Brain microvascular endothelial cell (primary cell): ENCODE data around the gene CLEC16A.

Experiments
- DNase-seq: peaks from one replicate; pipeline ENCODE4 v3.0.0-alpha.2; 2020
- H3K27ac ChIP-seq: fragments of 250-450 bp; sonication (Bioruptor Pico); 2 replicates; pipeline ENCODE4 v1.5.1; 2020; ENCODE audit warnings: mild to moderate bottlenecking, moderate library complexity
- H3K27me3 ChIP-seq: fragments of 250-450 bp; sonication (Bioruptor Pico); replicated peaks from 2 replicates; pipeline ENCODE4 v1.5.1; 2020; ENCODE audit warnings: mild to moderate bottlenecking
- H3K36me3 ChIP-seq: fragments of 250-450 bp; sonication (Bioruptor Pico); replicated peaks from 2 replicates; pipeline ENCODE4 v1.5.1; 2020; ENCODE audit warnings: mild to moderate bottlenecking
- H3K4me3 ChIP-seq: 2 replicates; pipeline ENCODE4 v1.5.1; 2011; ENCODE audit warnings: low read depth, mild to moderate bottlenecking, control low read depth, low read length, moderate library complexity
- in situ Hi-C: cut with HindIII; loops from 2 replicates; pipeline ENCODE4 v1.10.0; 2017; ENCODE audit warnings: low sequenced_read_pairs, low pct_ligation_motif_present
- TF ChIP-seq, protein P1 (sequence below): IDR thresholded peaks from 2 replicates; pipeline ENCODE4 v1.5.1; 2011; ENCODE audit warnings: low read depth, mild to moderate bottlenecking, moderate library complexity, low read length, control low read depth, inconsistent platforms; ENCODE audit errors: missing control alignments

The CLEC16A gene

DNA sequence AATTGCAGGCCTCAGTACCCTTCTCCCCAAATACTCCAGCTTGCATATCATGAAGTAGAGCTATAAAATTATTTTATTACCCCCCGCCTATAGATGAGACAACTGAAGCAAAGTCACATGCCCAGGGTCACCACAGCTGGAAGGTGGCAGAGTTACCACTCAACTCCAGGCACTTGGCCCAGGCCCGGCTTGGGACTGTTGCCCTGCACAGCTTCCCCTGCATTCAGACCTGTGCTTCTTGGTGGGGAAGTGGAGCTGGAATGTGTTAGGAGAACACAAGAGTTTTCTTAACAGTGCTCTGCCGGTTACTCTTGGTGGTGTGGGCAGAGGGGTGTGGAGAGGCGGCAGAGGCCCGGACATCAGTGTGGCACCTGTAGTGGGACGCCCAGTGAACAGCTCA lies 162.4 kb downstream of the CLEC16A start:
- no peak for DNase-seq
- no peaks in the 10 kb centered on the region for H3K36me3 ChIP-seq
- in situ Hi-C loops: no loop called here

DNA sequence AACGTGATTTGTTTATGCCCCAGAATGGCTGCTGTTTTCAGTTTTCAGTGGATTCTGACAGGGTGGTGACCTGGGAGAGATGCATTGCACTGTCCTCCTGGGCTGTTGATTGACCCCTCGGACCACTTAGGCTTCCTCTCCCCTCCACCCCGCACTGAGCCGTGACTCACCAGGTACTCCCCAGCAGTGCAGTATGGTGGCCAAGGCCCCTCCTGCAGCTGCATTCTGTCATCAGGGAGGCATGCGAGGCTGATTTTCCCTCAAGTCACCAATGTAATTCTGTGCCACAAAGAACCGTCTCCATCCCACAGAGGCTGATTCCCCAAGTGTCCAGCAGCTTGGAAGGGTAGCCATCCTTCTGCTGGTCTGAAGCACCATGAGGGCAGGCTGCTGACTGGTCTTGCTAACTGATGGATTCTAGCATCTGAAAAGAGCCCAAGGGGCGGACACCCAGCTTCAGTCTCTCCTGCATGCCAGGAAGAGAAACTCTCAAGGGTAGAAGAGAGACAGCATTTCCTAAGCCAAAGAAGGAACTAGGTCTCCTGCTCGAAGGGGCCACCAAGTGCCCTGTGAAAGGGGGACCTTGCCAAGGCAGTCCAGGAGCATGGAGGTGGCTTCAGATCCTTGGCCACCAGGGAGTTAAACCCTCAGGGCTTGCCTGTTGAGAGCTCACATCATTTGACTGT lies 163.6 kb downstream of the CLEC16A start:
- peak; percentile 71 for DNase-seq
- in situ Hi-C loops: no loop called here
- peak overlapping the region; percentile 71 for H3K27ac ChIP-seq

More for the DNA sequence above, 162.4 kb downstream of the CLEC16A start:
- Histone ChIP-seq H3K4me3 (no peak overlapping the region), H3K27me3 (no peaks in the 10 kb centered on the region), H3K27ac (no peak overlapping the region)
- TF ChIP-seq, protein P1, sequence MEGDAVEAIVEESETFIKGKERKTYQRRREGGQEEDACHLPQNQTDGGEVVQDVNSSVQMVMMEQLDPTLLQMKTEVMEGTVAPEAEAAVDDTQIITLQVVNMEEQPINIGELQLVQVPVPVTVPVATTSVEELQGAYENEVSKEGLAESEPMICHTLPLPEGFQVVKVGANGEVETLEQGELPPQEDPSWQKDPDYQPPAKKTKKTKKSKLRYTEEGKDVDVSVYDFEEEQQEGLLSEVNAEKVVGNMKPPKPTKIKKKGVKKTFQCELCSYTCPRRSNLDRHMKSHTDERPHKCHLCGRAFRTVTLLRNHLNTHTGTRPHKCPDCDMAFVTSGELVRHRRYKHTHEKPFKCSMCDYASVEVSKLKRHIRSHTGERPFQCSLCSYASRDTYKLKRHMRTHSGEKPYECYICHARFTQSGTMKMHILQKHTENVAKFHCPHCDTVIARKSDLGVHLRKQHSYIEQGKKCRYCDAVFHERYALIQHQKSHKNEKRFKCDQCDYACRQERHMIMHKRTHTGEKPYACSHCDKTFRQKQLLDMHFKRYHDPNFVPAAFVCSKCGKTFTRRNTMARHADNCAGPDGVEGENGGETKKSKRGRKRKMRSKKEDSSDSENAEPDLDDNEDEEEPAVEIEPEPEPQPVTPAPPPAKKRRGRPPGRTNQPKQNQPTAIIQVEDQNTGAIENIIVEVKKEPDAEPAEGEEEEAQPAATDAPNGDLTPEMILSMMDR: no peak

DNA sequence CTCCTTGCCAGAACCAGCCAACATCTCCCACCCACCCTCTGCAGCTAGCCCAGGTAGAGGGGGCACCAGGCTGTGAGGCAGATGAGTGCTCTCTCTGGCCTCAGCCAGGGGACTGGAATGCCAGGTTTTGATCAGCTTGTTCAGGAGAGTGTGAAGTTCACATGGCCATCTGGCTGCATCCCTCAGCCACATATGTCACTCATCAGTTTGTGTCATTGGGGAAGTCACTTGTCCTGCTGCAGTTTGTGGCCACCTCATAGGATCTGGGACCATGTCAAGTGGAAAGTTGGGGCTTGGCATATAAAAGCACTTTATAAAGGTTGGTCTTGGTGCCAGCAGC lies 164.1 kb downstream of the CLEC16A start:
- no peaks in the 10 kb centered on the region for H3K36me3 ChIP-seq
- no peak overlapping the region for H3K4me3 ChIP-seq
- TF ChIP-seq, protein P1: no peak
- H3K27ac ChIP-seq: peak overlapping the region; percentile 71
- no peak for DNase-seq
- no peaks in the 10 kb centered on the region for H3K27me3 ChIP-seq
- in situ Hi-C loops: no loop called here

More for the DNA sequence above, 163.6 kb downstream of the CLEC16A start:
- Histone ChIP-seq H3K4me3 (no peak overlapping the region), H3K27me3 (no peaks in the 10 kb centered on the region), H3K36me3 (no peaks in the 10 kb centered on the region)
- TF ChIP-seq, protein P1: no peak

GRCh38 chr16:11109566-11109965 lies 165.2 kb downstream of the CLEC16A start:
- no peak overlapping the region for H3K4me3 ChIP-seq
- H3K36me3 ChIP-seq: no peaks in the 10 kb centered on the region
- in situ Hi-C loops: no loop called here
- DNase-seq: no peak
- TF ChIP-seq, protein P1: no peak
- H3K27me3 ChIP-seq: no peaks in the 10 kb centered on the region
- H3K27ac ChIP-seq: no peak overlapping the region

- in situ Hi-C loops: no loop called here
- no peaks in the 10 kb centered on the region for H3K36me3 ChIP-seq
- no peaks in the 10 kb centered on the region for H3K27me3 ChIP-seq
- TF ChIP-seq, protein P1: no peak
- no peak for DNase-seq
- H3K4me3 ChIP-seq: no peak overlapping the region
- no peak overlapping the region for H3K27ac ChIP-seq
Measured at GRCh38 chr16:11111150-11111549, 166.8 kb downstream of the CLEC16A start.
